ENCODE measurements around the gene AK6.

DNA sequence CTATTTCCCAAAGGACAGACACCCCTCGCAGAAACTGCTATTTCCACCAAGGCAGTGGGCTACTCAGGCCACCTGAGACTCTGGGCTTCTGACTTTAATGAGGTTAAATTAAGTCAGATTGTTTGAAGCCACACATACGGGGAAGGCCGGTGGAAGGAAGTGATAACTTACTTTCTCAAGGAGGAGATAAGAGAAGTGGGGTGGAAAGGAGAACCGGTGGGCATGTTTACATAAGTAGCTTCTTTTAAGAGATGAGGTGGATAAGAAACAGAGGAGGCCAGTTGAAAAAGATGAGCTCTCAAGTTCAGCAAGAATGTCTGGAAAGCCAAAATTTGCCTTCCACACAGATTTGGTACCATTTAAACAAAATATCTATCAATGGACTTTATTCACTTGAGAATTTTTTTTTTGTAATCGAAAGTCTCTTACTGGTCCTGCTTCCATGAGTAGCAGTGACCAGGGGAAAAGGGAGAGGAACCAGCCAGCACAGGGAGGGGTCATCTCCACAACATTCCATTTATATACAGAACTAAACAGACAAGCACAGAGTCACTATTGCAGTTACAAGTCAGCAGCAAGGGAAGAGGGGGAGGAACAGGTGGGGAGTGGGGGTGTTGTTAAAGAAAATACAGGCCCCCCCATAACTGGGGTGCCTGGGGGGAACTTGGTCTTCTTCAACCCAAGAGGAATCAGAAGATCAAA is 56.7 kb downstream of the AK6 start:
- TF ChIP-seq ZFX (CRISPR knock-in tag; IDR thresholded peaks at IDR 0.05) (no peak), RCOR1 (IDR thresholded peaks at IDR 0.05; ENCODE audit: borderline replicate concordance in 1 of 2, low read depth in 2 of 2, low read length in 2 of 2) (peak in 1 of 2 experiments; percentile 77; a peak in 1 of 4 replicates), POLR2A (conservative IDR thresholded peaks at IDR 0.05) (no peak), SMARCA4 (IDR thresholded peaks at IDR 0.05) (peak; percentile 67; the same call in 1 of the 2 replicates)
- TF ChIP-seq, protein P1, sequence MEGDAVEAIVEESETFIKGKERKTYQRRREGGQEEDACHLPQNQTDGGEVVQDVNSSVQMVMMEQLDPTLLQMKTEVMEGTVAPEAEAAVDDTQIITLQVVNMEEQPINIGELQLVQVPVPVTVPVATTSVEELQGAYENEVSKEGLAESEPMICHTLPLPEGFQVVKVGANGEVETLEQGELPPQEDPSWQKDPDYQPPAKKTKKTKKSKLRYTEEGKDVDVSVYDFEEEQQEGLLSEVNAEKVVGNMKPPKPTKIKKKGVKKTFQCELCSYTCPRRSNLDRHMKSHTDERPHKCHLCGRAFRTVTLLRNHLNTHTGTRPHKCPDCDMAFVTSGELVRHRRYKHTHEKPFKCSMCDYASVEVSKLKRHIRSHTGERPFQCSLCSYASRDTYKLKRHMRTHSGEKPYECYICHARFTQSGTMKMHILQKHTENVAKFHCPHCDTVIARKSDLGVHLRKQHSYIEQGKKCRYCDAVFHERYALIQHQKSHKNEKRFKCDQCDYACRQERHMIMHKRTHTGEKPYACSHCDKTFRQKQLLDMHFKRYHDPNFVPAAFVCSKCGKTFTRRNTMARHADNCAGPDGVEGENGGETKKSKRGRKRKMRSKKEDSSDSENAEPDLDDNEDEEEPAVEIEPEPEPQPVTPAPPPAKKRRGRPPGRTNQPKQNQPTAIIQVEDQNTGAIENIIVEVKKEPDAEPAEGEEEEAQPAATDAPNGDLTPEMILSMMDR (IDR thresholded peaks at IDR 0.05 in 2 of 3, conservative IDR thresholded peaks at IDR 0.05 in 1 of 3; ENCODE audit: insufficient read depth in 2 of 3, low read depth in 1 of 3, low read length in 3 of 3) = no peak
- TF ChIP-seq, protein P2, sequence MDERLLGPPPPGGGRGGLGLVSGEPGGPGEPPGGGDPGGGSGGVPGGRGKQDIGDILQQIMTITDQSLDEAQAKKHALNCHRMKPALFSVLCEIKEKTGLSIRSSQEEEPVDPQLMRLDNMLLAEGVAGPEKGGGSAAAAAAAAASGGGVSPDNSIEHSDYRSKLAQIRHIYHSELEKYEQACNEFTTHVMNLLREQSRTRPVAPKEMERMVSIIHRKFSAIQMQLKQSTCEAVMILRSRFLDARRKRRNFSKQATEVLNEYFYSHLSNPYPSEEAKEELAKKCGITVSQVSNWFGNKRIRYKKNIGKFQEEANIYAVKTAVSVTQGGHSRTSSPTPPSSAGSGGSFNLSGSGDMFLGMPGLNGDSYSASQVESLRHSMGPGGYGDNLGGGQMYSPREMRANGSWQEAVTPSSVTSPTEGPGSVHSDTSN (CRISPR knock-in tag; IDR thresholded peaks at IDR 0.05; ENCODE audit: low read depth) = no peak
- TF ChIP-seq, protein P2 (tag; conservative IDR thresholded peaks at IDR 0.05; ENCODE audit: low read depth) = no peak

Data from K562 (cell line).